Gastroesophageal sphincter (tissue), 4 donors: ENCODE data around the gene SLC66A3. TPM values are rescaled to one million over a fixed set of nuclear protein-coding genes. Genes with fewer than 3 reads are reported as not detected.

Experiments
- ATAC-seq: fragments of 150-250 bp; one replicate; pipeline ENCODE4 v1.9.1; 2016; ENCODE audit warnings: mild to moderate bottlenecking, moderate library complexity
- H3K27ac ChIP-seq, 4 donors: fragments of 200-600 bp; sonication (generic) in 3 of 4; 1 replicate in 3 of 4; 2 replicates in 1 of 4; pipeline ENCODE4 v1.5.1; 2016 to 2019
- H3K27me3 ChIP-seq: fragments of 200-600 bp; sonication (generic); one replicate; pipeline ENCODE4 v1.5.1; 2019
- H3K36me3 ChIP-seq, 2 donors: fragments of 200-600 bp; sonication (generic); one replicate each; pipeline ENCODE4 v1.5.1; 2019; ENCODE audit warnings: control low read depth in 1 of 2
- H3K4me1 ChIP-seq, 3 donors: fragments of 200-600 bp; sonication (generic); 1 replicate in 2 of 3; 2 replicates in 1 of 3; pipeline ENCODE4 v1.5.1; 2016 to 2019; ENCODE audit warnings: control low read depth in 2 of 3
- H3K4me3 ChIP-seq, 2 donors: fragments of 200-600 bp; sonication (generic); one replicate each; pipeline ENCODE4 v1.5.1; 2019; ENCODE audit warnings: mild to moderate bottlenecking in 1 of 2, moderate library complexity in 1 of 2
- H3K9me3 ChIP-seq, 3 donors: fragments of 200-600 bp; sonication (generic); one replicate each; pipeline ENCODE4 v1.5.1; 2017 to 2019; ENCODE audit warnings: control low read depth in 2 of 3
- EP300 ChIP-seq: sonication (generic); formaldehyde crosslinking; IDR thresholded peaks from one replicate; pipeline ENCODE4 v1.6.1; 2017; ENCODE audit warnings: antibody characterized with exemption, mild to moderate bottlenecking
- POLR2A ChIP-seq, 2 donors: fragments of 450-650 bp; IDR thresholded peaks; one replicate each; pipeline ENCODE4 v1.6.1; 2017; ENCODE audit warnings: antibody characterized with exemption in 2 of 2, mild to moderate bottlenecking in 2 of 2, moderate library complexity in 1 of 2
- POLR2AphosphoS5 ChIP-seq: sonication (generic); formaldehyde crosslinking; IDR thresholded peaks from one replicate; pipeline ENCODE4 v1.6.1; 2017; ENCODE audit warnings: antibody characterized with exemption
- WGBS, 2 donors: methylation state at CpG; one replicate each; pipeline ENCODE4 v1.1.5; 2018; ENCODE audit warnings: low coverage in 1 of 2; 5-methylcytosine and 5-hydroxymethylcytosine counted together
- total RNA-seq, 4 donors: library from RNA; depleted of rRNA; stranded (reverse); fragments of >200 nt; gene quantifications; one replicate each; pipeline ENCODE4 v1.1.0, GENCODE V29; 2016
- TF ChIP-seq, protein P1 (sequence below), 4 experiments: fragments of 200-600 bp in 2 of 4; fragments of 450-650 bp in 2 of 4; sonication (generic) in 1 of 4; IDR thresholded peaks; one replicate each; pipeline ENCODE4 v1.5.1; 2017 to 2019; ENCODE audit warnings: antibody characterized with exemption in 4 of 4, mild to moderate bottlenecking in 2 of 4, moderate library complexity in 2 of 4

SLC66A3 gene
- total RNA-seq, 4 donors from 2014 or later: 28.1 to 49.8 (median 41.5) TPM

DNA sequence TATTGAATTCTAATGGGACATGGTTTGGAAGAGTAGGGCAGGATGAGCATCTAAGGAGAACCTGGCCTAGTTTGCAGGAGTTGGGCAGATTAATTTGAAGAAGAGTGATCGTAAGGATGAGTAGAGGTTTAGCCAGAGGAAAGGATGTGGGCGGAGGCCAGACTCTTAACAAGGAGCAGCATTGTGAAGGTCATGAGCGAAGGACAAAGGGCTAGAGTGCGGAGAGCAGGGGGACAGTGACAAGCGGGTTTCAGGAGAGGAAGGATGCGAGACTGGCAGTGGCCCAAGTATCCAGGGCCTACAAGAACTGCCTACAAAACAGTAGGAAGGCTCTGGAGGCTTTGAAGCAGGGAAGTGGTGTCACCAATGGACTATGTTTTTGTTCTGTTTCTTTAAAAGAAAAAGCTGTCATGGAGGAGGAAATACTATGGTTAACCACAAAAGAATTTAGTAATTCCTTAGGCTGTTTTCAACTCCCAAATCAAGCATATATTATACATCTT lies 20.1 kb downstream of the SLC66A3 start:
- H3K9me3 ChIP-seq: no peaks in the 10 kb centered on the region
- H3K4me1 ChIP-seq: no peaks in the 10 kb centered on the region
- H3K27me3 ChIP-seq: no peaks in the 10 kb centered on the region
- no peak for ATAC-seq
- no peak overlapping the region for H3K4me3 ChIP-seq
- peaks cover 0 to 20% of the 10 kb centered on the region in 2 donors for H3K36me3 ChIP-seq
- 57 to 78% methylated on average over 3 to 6 of the region's 6 CpGs for WGBS, 2 donors
- TF ChIP-seq, protein P1, sequence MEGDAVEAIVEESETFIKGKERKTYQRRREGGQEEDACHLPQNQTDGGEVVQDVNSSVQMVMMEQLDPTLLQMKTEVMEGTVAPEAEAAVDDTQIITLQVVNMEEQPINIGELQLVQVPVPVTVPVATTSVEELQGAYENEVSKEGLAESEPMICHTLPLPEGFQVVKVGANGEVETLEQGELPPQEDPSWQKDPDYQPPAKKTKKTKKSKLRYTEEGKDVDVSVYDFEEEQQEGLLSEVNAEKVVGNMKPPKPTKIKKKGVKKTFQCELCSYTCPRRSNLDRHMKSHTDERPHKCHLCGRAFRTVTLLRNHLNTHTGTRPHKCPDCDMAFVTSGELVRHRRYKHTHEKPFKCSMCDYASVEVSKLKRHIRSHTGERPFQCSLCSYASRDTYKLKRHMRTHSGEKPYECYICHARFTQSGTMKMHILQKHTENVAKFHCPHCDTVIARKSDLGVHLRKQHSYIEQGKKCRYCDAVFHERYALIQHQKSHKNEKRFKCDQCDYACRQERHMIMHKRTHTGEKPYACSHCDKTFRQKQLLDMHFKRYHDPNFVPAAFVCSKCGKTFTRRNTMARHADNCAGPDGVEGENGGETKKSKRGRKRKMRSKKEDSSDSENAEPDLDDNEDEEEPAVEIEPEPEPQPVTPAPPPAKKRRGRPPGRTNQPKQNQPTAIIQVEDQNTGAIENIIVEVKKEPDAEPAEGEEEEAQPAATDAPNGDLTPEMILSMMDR (IDR thresholded peaks at IDR 0.05): no peak
- TF ChIP-seq POLR2AphosphoS5 (no peak), POLR2A (IDR thresholded peaks at IDR 0.05) (no peak), EP300 (no peak)
- no peak overlapping the region for H3K27ac ChIP-seq

DNA sequence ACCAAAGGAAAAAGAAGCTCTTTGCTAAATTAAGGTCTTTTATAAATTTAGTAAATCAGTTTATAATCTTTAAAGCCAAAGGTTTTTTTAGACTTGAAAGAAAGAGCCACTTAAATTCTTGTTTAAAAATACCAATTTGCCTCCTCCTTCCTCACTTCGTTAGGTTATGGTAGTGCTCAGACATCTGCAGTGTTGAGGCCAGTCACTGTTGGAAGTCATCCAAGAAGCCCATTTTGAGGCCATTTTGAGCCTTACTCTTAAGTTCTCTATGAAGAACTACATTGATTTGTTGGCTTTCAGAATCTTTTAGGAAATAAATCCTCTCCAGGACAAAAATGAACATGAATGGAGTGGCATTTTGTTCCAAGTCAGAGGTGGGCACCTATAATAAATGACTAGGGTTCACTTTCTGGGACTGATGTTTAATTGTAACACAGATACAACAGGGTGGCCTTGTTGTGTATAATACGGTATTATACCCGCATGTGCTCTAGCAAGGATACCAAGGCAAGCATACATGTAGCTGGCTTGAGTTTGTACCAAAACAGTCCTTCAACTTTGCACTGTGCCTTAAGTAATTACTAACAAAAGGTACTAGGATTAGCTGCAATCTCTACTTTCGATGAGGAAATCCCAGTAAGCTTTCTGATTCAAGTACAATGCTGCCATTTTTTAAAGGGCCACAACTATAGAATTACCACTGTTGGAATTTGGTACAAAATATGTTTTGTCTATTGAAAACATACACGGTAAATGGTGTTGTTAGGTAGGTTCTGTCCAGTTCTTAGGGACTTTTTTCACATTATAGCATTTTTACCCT lies 22.8 kb downstream of the SLC66A3 start:
- Histone ChIP-seq H3K27me3 (no peaks in the 10 kb centered on the region), H3K4me1 (no peaks in the 10 kb centered on the region), H3K36me3 (peaks cover 0 to 45% of the 10 kb centered on the region in 2 donors), H3K27ac (no peak overlapping the region), H3K9me3 (no peaks in the 10 kb centered on the region), H3K4me3 (no peak overlapping the region)
- ATAC-seq: no peak
- WGBS, 2 donors: 60 to 67% methylated on average over 2 to 5 of the region's 5 CpGs
- TF ChIP-seq, protein P1 (IDR thresholded peaks at IDR 0.05): no peak
- TF ChIP-seq EP300 (no peak), POLR2AphosphoS5 (no peak), POLR2A (IDR thresholded peaks at IDR 0.05) (no peak)

DNA sequence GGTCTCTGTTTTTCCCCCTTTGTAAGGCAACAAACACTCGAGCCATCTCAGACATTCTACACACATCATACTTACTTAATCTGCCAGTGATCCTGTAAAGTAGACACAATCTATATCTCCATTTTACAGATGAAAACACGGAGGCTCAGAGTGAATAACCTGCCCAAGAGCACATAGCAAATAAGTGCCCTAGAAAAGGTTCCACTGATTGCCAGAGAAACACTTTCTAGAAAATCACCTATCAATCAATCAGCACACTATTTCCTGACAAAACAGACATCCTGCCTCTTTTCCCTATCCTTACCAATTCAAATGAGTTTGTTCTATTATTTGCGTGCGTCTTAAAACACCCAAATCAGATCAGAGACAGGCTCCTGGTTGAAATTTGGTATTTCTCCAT lies 23.9 kb downstream of the SLC66A3 start:
- 62 to 80% methylated on average over 3 to 4 of the region's 4 CpGs for WGBS, 2 donors
- TF ChIP-seq POLR2A (IDR thresholded peaks at IDR 0.05) (no peak), EP300 (no peak), POLR2AphosphoS5 (no peak)
- TF ChIP-seq, protein P1 (IDR thresholded peaks at IDR 0.05): no peak
- H3K36me3 ChIP-seq: peaks cover 0 to 50% of the 10 kb centered on the region in 2 donors
- no peak for ATAC-seq
- no peaks in the 10 kb centered on the region for H3K9me3 ChIP-seq
- no peaks in the 10 kb centered on the region for H3K27me3 ChIP-seq
- no peak overlapping the region for H3K27ac ChIP-seq
- no peaks in the 10 kb centered on the region for H3K4me1 ChIP-seq
- no peak overlapping the region for H3K4me3 ChIP-seq

DNA sequence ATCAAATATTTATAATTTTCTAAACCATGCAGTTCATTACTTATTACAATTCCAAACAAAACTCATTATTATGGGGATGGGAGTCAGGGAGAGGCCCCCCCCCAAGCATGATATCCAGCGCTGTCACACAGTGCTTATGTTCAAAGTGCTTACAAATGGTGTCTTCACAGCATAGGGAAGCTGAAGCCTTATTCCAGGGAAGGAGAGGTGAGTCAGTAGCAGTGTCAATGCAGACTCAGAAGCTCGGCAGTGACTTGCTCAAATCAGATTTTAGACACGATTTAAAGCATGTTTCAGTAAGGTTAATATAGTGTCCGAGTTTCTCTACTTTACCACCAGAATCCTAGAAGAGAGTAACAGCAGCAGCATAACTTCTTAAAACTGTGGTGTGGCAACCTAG lies 24.6 kb downstream of the SLC66A3 start:
- Histone ChIP-seq H3K4me3 (no peak overlapping the region), H3K27ac (no peak overlapping the region), H3K36me3 (peaks cover 0 to 56% of the 10 kb centered on the region in 2 donors), H3K27me3 (no peaks in the 10 kb centered on the region), H3K9me3 (no peaks in the 10 kb centered on the region), H3K4me1 (no peaks in the 10 kb centered on the region)
- WGBS, 2 donors: 81 to 89% methylated on average over 4 of the region's 4 CpGs
- no peak for TF ChIP-seq POLR2A (IDR thresholded peaks at IDR 0.05)
- no peak for TF ChIP-seq EP300
- TF ChIP-seq, protein P1 (IDR thresholded peaks at IDR 0.05): no peak
- TF ChIP-seq POLR2AphosphoS5: no peak
- ATAC-seq: no peak

DNA sequence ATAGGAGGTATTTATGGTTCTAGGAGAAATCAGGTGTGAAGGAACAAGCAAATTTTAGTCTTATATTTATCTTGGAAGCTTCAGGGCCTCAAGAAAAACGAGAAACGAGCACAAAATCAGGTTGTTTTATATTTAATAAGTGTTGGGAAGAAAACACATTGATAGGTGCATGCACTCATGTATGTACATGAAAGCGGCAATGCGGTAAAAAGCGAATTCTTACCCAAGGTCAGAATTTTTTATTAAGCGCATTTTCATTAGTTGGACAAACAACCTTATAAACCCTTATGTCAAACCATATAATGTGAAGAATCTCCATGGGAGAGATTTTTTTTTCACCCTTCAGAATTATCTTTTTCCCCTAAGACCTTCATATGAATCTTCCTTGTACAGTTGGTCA lies 25.4 kb downstream of the SLC66A3 start:
- Histone ChIP-seq H3K9me3 (no peaks in the 10 kb centered on the region), H3K4me3 (no peak overlapping the region), H3K36me3 (peaks cover 0 to 63% of the 10 kb centered on the region in 2 donors), H3K27ac (no peak overlapping the region), H3K4me1 (no peaks in the 10 kb centered on the region), H3K27me3 (no peaks in the 10 kb centered on the region)
- WGBS, 2 donors: 82 to 83% methylated on average over 6 of the region's 6 CpGs
- TF ChIP-seq POLR2AphosphoS5 (no peak), EP300 (no peak)
- ATAC-seq: no peak
